ENCODE data around the gene ABCC3.
A peak's percentile ranks its signal among the peaks of the same experiment; 100 is the strongest.
"Not testable (repeated sequence)": the region's sequence is repeated elsewhere in the genome, so short reads cannot be mapped to it uniquely, and the experiment has no call there.

The ABCC3 gene

GRCh38 chr17:50709053-50709452 is 74.4 kb downstream of the ABCC3 start:
- not testable (repeated sequence) for DNase-seq

- DNase-seq: no peak
Observed at GRCh38 chr17:50710025-50710424, 75.3 kb downstream of the ABCC3 start.

- DNase-seq: no peak
Observed at GRCh38 chr17:50710650-50711049, 76.0 kb downstream of the ABCC3 start.

- DNase-seq: no peak
Observed at GRCh38 chr17:50712641-50713040, 78.0 kb downstream of the ABCC3 start.

GRCh38 chr17:50715471-50715870 is 80.8 kb downstream of the ABCC3 start:
- no peak for DNase-seq

DNA sequence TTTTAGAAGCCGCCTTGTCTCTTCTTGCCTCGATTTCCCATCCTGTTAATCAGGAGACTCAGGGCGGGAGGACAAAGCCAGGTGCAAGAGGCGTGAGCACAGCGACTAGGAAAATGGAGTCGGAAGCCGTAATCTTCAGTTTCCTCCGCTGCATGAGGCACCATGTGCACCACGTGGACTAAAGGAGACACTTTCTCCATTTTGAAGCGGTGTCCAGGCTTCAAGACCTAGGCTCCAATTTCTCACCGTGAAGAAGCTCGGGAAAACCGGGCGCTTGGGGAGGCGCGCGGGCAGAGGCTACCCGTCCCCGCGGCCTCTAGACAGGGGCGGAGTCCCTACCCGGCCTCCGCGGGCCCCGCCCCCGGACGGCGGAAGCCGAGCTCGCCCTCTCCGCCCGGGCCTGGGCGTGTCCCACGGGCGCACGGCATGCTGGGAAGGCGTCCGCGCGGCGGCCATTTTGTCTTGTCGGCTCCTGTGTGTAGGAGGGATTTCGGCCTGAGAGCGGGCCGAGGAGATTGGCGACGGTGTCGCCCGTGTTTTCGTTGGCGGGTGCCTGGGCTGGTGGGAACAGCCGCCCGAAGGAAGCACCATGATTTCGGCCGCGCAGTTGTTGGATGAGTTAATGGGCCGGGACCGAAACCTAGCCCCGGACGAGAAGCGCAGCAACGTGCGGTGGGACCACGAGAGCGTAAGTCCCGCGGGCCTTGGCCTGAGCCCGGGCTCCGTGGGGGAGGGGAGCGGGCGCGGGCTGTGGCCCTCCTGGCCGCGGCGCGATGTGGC is 84.7 kb downstream of the ABCC3 start, which contains the start of gene LUC7L3:
Gene LUC7L3, plus strand, starts transcription at position 460 of the 780 bp plus-strand sequence. Its CDS starts 130 bp downstream, at position 590.
- DNase-seq: peak; percentile 76

DNA sequence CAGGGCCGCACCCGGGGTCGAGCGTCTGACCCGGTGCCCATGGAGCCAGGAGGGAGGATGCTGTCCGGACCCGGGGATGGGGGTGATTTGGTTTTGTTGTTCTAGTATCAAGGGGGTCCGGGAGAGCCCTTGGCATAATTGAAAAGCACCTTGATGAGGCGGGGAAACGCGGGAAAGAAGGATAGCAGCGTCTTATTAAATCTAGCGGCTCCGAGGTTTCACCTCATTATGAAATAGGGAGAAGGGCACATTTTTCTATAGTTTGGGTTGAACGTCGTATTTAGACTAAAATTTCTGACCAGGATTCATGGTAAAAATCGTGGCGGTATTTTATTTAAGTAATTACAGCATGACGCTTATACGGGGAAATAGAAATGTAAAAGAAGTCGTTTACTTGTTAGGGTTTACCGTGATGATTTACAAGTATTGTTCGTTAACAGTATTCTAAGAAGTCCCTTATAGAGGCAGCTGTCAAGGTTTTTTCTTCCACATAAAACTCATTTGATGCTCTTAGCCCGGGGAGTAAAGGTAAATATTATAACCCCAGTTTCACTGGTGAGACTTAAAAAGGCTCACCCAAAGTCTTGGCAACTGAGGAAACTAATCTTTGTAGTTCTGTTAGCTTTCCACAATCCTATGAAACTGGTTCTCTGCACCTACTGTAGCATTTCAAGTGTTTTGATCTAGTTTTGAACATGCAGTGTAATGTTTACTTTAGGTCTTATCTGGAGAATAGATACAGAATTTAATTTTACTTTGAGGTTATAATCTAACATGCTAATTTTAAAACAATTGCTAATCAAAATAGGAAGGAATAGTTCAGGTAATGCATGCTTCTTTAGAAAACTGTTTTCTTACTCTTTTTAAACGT is 85.5 kb downstream of the ABCC3 start:
- DNase-seq: no peak

GRCh38 chr17:50721194-50722010 is 86.7 kb downstream of the ABCC3 start:
- no peak for DNase-seq

DNA sequence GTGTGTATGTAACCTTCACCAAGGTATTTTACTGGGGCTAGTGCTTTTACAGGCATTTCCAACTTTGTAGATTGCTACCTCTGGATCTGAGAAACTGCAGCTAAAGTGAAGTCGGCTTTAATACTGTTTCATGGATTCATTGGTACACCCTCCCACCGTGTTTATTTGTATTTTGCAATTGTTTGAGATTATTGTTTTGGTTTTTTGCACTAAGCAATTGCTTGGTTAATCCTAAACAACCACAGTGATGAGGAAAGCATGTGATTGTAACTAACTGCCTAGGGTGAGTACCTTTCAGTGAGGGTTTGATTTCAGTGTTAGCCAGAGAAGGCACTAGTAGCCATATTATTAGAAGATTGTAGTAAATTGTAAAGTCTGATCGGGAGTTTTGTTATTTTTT is 88.1 kb downstream of the ABCC3 start:
- DNase-seq: no peak

DNA sequence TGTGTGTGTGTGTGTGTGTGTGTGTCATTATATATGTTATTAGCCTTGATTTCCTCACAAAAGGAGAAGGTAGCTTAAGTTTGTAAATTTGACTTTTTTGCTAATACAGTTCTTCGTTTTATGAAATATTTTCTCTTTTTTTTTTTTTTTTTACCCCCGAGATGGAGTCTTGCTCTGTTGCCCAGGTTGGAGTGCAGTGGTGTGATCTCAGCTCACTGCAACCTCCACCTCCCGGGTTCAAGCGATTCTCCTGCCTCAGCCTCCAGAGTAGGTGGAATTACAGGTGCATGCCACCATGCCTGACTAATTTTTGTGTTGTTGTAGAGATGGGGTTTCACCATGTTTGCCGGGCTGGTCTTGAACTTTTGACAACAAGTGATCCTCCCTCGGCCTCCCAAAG is 89.9 kb downstream of the ABCC3 start:
- DNase-seq: not testable (repeated sequence)

- DNase-seq: no peak
Observed at GRCh38 chr17:50725769-50726655, 91.3 kb downstream of the ABCC3 start.

DNA sequence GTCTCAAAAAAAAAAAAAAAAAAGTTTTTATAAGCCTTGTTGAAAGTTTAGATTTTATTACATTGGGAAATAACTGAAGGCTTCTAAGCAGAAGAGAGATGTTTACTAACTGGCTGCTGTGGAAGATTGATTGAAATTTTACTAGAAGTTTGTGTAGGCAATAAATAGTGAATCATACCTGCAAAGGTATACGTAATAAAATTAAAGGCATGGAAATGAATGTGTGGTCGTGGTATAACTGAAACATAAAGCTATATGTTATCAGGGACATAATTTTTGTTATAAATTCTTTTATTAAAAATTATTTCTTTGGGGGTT is 93.4 kb downstream of the ABCC3 start:
- DNase-seq: no peak

- no peak for DNase-seq
Observed at GRCh38 chr17:50728881-50729765, 94.4 kb downstream of the ABCC3 start.

DNA sequence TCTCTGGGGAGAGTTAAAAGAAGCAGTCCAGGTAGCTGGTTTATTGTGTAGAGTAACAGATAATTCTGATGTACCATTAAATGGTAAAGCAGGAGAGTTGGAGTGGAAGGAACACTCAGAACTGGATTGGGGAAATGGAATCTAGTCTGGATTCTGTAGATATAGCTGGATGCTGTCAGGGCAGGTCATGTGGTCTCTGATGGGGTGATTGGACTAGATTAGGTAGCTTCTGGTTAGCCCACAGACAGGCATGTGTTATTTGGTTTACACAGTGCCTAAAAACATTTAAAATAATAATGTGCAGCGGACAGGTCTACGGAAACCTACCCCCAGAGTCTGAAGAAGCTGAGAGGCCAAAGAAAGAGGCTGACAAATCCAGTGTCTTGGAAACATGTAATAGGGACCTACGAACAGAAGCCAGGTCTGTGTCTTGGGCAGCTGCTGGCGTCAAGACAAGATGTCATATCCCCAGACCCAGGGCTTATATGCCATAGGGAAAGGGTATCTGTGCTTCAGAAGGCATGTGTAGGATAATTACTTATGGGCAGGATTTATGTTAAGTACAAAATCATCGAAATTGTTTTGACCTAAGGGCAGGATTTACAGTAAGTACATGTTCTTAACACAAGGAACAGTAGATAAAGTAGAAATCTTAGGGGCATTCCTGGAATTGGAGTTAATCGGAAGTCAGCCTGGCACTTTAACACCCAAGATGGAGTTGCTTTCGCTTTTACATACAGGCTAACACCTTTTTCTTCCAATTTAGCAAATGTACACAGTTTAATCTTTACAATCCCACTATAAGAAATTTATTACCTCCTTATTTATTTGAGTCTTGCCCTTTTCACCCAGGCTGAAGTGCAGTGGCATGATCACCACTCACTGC is 97.1 kb downstream of the ABCC3 start:
- DNase-seq: no peak

- DNase-seq: no peak
Observed at GRCh38 chr17:50735287-50735686, 100.6 kb downstream of the ABCC3 start.

- no peak for DNase-seq
Observed at GRCh38 chr17:50737118-50737698, 102.5 kb downstream of the ABCC3 start.

- no peak for DNase-seq
Observed at GRCh38 chr17:50739098-50739497, 104.4 kb downstream of the ABCC3 start.

All from NCI-H1436 treated with DMSO at 0.1 percent for 48 hours (cell line).